Germinal center (tissue), 1 donor: ENCODE results near the gene MT4.

ENCODE experiments used
- DNase-seq: peaks from one replicate; pipeline ENCODE4 v3.0.0; 2012; ENCODE audit warnings: mixed read lengths, low spot score

The MT4 gene

DNA sequence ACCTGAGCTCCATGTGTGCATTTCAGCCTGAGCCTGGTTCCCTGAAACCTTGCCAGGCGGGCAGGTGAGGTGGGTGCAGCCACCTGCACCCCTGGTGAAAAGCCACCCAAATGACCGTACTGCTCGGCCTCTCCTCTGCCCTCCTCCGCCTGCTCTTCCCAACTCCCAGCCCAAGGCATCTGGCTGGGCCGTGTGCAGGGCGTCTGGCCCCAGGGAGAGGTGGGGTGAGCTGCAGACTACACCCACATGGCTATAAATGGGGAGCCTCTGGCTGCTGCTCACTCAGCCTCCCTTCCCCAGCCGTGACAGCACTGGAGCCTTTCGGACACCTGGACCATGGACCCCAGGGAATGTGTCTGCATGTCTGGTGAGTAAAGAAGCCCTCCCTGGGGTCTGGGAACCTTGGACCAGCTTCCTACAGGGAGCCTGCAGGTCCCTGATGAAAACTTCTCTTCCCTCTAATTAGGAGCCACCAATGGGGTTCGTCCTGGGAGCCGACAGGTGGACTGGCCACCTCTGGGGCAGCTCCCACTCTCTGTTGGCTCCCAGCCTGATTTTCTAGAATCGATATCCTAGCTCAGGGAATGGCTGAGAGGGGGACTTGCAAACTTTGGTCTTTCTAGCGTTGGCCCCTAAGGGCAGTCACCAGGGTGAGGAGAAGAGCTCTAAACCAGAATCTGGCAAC, at the start of gene MT4:
Gene MT4, plus strand, starts transcription at position 281 of the 685 bp plus-strand sequence. Its CDS starts 56 bp downstream, at position 337.
- DNase-seq = no peak

DNA sequence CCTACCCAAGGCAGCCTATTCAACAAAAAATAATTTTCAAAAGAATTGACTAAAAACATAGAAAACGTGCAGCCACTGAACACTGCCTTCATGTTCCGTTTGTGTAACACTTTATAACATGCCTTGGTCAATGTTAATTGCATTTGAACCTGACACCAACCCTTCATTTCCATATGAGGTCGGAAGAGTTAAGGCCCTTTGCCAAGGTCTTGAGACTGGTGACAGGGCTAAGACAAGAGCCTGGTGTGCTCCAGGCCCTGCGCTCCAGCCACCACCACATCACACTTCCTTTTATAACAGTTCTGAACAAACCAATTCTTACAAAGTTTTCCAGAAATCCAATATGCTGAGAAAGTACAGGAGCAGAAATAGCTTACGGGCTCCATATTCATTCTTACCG, 49.2 kb upstream of the MT4 start:
- no peak for DNase-seq

DNA sequence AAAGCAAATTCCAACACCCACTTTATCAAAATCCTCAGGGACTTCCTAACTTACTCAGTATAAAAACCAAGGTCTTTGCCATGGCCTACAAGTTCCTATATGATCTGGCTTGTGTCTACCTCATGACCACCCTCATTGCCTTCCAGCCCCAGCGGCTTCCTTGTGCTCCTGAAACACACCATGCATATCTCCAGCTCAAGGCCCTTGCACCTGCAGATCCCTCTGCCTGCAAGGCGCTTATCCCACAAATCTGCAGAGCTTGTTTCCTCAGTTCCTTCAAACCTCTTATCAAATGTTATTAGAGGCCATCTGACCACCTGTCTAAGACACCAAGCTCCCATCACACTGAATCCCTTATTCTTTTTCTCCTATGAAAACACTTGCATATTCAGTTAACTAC, 47.7 kb upstream of the MT4 start:
- DNase-seq = no peak

DNA sequence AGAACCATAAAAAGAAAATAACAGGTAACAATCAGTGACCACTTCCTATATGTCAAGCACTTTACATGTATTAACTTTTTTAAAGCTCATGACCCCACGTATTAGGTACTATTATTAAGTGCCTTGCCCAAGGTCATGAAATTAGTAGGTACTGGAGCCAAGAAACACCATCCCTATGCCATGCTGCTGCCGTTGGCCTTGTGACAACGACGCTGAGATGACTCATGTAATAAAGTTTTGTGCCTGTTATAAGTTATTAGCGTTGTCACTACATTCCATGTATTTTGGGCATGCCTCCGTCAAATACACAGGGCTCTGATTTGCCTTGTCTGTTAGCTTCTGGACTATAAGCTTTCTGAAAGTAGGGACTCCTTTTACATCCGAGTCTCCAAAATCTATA, 46.4 kb upstream of the MT4 start:
- no peak for DNase-seq

DNA sequence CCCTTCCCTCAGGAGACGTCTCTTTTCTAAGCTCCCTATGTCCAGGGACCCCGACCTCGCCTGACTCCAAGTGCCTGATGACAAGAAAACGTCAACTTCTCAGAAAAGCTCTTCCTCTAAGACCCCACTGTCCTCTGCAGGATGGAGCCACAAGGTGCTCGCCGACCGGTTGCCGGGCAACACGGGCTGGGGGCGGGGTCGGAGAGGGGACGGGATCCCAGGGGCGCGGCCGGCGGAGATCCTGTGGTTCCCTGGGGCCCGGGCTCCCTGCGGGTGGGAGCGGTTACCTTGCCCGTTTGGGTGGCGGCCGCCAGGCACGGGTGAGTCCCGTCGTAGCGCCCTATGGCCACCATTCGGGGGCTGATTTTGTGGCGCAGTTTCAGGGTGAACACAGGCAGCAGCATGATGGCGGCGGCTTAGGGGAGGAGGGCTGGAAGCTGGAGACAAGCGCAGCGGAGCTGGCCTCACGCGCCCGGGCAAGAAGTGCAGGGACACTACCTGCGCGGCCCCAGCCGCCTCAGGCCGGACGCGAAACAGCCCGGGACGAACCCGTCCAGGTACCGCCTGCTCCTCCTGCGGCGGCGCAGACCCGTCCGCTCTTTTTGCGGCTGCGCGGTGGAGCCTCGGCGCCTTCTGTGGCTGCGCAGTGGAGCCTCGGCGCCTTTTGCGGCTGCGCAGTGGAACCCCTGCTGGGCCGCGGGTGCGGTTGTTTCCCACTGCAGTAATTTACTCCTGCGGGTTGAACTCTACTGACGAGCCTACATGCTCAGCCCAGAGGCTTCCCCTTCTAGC, 45.2 kb upstream of the MT4 start, which contains the start of gene BBS2:
Gene BBS2, minus strand, starts transcription at position 566 of the 792 bp plus-strand sequence. Its CDS starts 162 bp downstream, at position 404.
- peak; percentile 95 for DNase-seq

DNA sequence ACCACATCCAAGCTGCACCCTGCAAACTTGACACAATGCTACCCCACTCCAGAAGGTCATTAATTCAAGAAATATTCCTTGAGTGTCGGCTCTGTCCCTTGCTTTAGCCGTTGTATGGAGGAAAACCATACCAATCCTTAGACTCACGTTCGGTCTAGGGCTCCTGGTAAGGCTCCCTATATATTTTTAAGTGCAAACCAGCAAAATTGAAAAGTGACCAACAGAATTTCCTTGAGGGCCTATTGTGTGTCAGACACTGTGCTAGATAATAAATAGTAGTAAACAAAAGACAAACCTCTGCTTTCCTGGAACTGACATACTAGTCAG, 44.7 kb upstream of the MT4 start:
- no peak for DNase-seq

- DNase-seq = no peak
These were observed 39.6 kb upstream of the MT4 start for GRCh38 chr16:56525236-56525635.

DNA sequence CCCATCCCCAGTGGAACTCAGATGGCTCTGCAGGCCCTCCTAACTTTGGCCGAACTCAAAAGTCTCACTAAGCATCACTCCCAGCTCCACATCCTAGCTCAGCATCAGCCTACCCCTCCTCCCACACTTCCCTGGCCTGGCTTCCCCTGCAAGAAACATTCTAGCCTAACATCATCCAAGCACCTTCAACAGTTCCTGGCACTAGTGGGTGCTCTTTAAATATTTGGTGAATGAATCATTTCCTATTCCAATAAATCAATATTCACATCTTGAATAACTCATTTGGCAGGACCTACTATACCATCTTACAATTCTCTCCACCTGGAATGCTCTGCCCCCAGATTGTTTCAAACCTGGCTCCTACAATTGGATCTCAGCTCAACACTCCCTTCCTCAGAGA, 34.0 kb upstream of the MT4 start:
- no peak for DNase-seq

DNA sequence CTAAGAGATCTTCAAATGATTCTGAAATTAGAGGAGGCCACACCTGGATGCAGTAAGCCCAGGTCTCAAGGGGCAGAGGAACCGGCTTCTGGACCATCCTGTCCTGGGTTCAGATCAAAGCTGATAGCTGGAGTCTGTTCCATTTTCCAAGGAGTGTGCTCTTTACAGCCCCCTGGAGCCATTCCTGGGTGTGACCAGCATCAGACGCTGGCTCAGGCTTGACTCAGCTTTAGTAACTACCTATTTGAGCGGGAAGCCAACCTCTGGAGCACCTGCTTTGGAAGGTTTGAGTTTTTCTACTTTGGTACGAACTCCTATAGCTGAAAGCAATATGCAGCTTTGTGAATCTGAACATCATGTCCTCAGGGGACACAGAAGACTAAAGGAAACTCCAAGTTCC, 32.2 kb upstream of the MT4 start:
- no peak for DNase-seq

DNA sequence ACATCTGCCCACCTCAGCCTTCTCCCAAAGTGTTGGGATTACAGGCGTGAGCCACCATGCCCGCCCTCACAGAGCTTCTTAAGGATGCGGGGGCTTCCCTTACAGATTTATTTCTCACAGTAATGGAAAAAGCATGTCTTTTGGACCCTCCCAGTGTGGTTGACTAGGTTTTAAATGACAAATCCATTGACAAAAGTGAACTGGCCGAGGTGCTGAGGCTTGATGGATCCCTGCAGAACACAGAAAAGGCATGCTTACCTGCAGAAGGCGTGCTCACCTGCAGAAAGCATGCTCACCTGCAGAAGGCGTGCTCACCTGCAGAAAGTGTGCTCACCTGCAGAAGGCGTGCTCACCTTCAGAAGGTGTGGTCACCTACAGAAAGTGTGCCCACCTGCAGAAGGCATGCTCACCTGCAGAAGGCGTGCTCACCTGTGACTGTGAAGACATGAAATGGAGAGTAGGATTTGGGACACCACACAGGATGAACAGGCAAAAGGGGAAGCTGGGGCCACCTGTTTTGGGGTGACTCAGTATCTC, 30.0 kb upstream of the MT4 start:
- DNase-seq = no peak

GRCh38 chr16:56538331-56538730, 26.5 kb upstream of the MT4 start:
- no peak for DNase-seq

GRCh38 chr16:56539656-56540055, 25.2 kb upstream of the MT4 start:
- DNase-seq = no peak

DNA sequence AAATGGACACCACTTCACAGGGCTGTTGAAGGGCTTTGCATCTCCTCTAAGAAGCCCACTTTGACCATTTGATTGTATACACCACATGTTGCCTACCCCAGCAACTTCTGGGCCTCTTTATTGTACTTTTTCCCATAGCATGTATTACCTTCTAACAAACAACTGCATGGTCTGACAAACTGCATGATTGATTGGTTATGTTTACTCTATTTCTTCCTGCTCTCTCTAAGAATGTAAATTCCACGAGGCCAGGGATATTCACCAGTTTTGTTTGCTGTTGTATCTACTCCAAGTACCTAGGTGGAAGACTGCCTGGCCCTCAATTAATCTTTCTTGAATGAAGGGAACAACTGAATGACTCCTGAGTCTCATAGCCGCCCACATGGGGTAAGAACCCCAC, 22.8 kb upstream of the MT4 start:
- DNase-seq = no peak

GRCh38 chr16:56547120-56547948, 17.5 kb upstream of the MT4 start:
- no peak for DNase-seq

DNA sequence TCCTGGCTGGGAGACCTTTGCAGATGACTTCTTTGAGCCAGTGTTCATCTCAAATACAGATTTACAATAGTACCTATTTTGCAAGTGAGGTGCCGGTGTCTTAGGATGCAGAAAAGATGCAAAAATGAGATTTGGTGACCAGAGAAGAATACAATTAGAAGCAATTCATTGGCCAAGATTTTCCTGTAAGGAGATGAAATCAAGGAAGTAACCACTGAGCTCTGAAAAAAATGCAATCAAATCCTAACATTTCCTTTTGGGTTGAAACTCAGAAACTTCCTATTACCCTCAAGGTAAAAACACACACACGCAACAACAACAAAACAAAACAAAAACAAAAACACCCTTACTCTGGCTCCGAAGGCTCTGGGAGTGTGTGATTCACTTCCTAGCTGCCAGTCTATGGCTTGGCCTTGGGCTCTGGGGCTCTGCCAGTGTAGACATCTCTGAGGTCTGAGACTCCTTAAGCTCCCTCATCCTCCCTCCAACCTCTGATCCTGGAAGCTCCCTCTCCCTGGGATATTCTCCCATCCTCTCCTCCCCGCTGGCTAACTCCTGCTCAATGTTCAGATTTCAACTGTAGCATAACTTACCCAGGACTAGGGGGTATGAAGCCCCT, 16.8 kb upstream of the MT4 start:
- no peak for DNase-seq

GRCh38 chr16:56549161-56549560, 15.7 kb upstream of the MT4 start:
- no peak for DNase-seq

- DNase-seq = no peak
These were observed 15.0 kb upstream of the MT4 start for GRCh38 chr16:56549744-56550385.

- no peak for DNase-seq
These were observed 12.8 kb upstream of the MT4 start for GRCh38 chr16:56551796-56552738.

- DNase-seq = no peak
These were observed 10.4 kb upstream of the MT4 start for GRCh38 chr16:56554441-56554840.

GRCh38 chr16:56558024-56558747, 6.7 kb upstream of the MT4 start:
- no peak for DNase-seq
